MM.1S (cell line): ENCODE measurements around the gene ANXA4.
"Not testable (repeated sequence)": the region's sequence is repeated elsewhere in the genome, so short reads cannot be mapped to it uniquely, and the experiment has no call there.

ENCODE experiments used
- DNase-seq: peaks from one replicate; pipeline ENCODE4 v3.0.0-alpha.2; 2015
- H2AFZ ChIP-seq: fragments of 300-600 bp; sonication (generic); 2 replicates; pipeline ENCODE4 v1.6.0; 2016; ENCODE audit warnings: antibody characterized with exemption, low read length
- H3F3A ChIP-seq: fragments of 300-600 bp; sonication (generic); 2 replicates; pipeline ENCODE4 v1.6.1; 2016; ENCODE audit warnings: mild to moderate bottlenecking, antibody characterized with exemption, low read length, moderate library complexity, mixed read lengths; ENCODE audit not compliant: insufficient read depth
- H3K27ac ChIP-seq: fragments of 300-600 bp; sonication (generic); 2 replicates; pipeline ENCODE4 v1.5.1; 2016; ENCODE audit warnings: mild to moderate bottlenecking, low read length
- H3K27me3 ChIP-seq: fragments of 300-600 bp; sonication (generic); replicated peaks from 2 replicates; pipeline ENCODE4 v1.6.0; 2016; ENCODE audit warnings: low read length; ENCODE audit not compliant: insufficient read depth
- H3K36me3 ChIP-seq: fragments of 300-600 bp; sonication (generic); replicated peaks from 2 replicates; pipeline ENCODE4 v1.6.1; 2016; ENCODE audit warnings: mild to moderate bottlenecking, low read length, mixed read lengths; ENCODE audit not compliant: insufficient read depth
- H3K4me1 ChIP-seq: fragments of 300-600 bp; sonication (generic); 2 replicates; pipeline ENCODE4 v1.6.1; 2016; ENCODE audit warnings: low read length, mixed read lengths
- H3K4me2 ChIP-seq: fragments of 300-600 bp; sonication (generic); 2 replicates; pipeline ENCODE4 v1.6.0; 2016; ENCODE audit warnings: low read depth, low read length
- H3K4me3 ChIP-seq: fragments of 300-600 bp; sonication (generic); 2 replicates; pipeline ENCODE4 v1.5.1; 2016; ENCODE audit warnings: low read length, mixed read lengths
- H3K79me2 ChIP-seq: fragments of 300-600 bp; sonication (generic); 2 replicates; pipeline ENCODE4 v1.6.1; 2016; ENCODE audit warnings: mixed run types, low read length, mixed read lengths
- H3K9ac ChIP-seq: fragments of 300-600 bp; sonication (generic); 2 replicates; pipeline ENCODE4 v1.6.1; 2016; ENCODE audit warnings: low read length, mixed read lengths
- H3K9me2 ChIP-seq: fragments of 300-600 bp; sonication (generic); replicated peaks from 2 replicates; pipeline ENCODE4 v1.6.1; 2016; ENCODE audit warnings: mild to moderate bottlenecking, low read length, mixed read lengths; ENCODE audit not compliant: insufficient read depth
- H3K9me3 ChIP-seq: fragments of 300-600 bp; sonication (generic); replicated peaks from 2 replicates; pipeline ENCODE4 v1.6.1; 2016; ENCODE audit warnings: mild to moderate bottlenecking, low read length, mixed read lengths; ENCODE audit not compliant: insufficient read depth
- H4K20me1 ChIP-seq: fragments of 300-600 bp; sonication (generic); 2 replicates; pipeline ENCODE4 v1.6.1; 2016; ENCODE audit warnings: mild to moderate bottlenecking, low read length, moderate library complexity, mixed read lengths; ENCODE audit not compliant: insufficient read depth
- CTCF ChIP-seq: fragments of 300-600 bp; sonication (generic); IDR thresholded peaks from 2 replicates; pipeline ENCODE4 v1.5.1; 2016; ENCODE audit warnings: antibody characterized with exemption, low read length, mixed read lengths
- EZH2 ChIP-seq: fragments of 300-600 bp; sonication (generic); optimal IDR thresholded peaks from 2 replicates; pipeline ENCODE3; 2017; ENCODE audit warnings: low read depth, mild to moderate bottlenecking, antibody characterized with exemption, low read length, mixed read lengths
- EZH2phosphoT487 ChIP-seq: fragments of 300-600 bp; sonication (generic); IDR thresholded peaks from 2 replicates; pipeline ENCODE4 v1.6.1; 2018; ENCODE audit warnings: antibody characterized with exemption, low read length

The ANXA4 gene

GRCh38 chr2:69755862-69756467 is 14.0 kb downstream of the ANXA4 start:
- Histone ChIP-seq H3K79me2 (no peaks in the 10 kb centered on the region), H3K9me3 (no peaks in the 10 kb centered on the region), H3K4me2 (no peak overlapping the region), H3K27ac (no peak overlapping the region), H3K4me1 (no peaks in the 10 kb centered on the region), H4K20me1 (no peaks in the 10 kb centered on the region), H3K9me2 (no peaks in the 10 kb centered on the region), H3K4me3 (no peak overlapping the region), H3F3A (no peaks in the 10 kb centered on the region), H3K27me3 (no peaks in the 10 kb centered on the region), H3K9ac (no peak overlapping the region), H3K36me3 (no peaks in the 10 kb centered on the region), H2AFZ (no peak overlapping the region)
- DNase-seq, result no peak
- no peak for TF ChIP-seq EZH2
- TF ChIP-seq EZH2phosphoT487, result no peak
- TF ChIP-seq CTCF, result no peak

- TF ChIP-seq CTCF (no peak), EZH2phosphoT487 (no peak), EZH2 (no peak)
- no peak overlapping the region for H3K27ac ChIP-seq
- no peak overlapping the region for H3K4me3 ChIP-seq
- no peak overlapping the region for H3K4me2 ChIP-seq
- H3F3A ChIP-seq, result no peaks in the 10 kb centered on the region
- DNase-seq, result no peak
- H3K9ac ChIP-seq, result no peak overlapping the region
- H3K9me2 ChIP-seq, result no peaks in the 10 kb centered on the region
- H3K79me2 ChIP-seq, result no peaks in the 10 kb centered on the region
- no peaks in the 10 kb centered on the region for H4K20me1 ChIP-seq
- no peak overlapping the region for H2AFZ ChIP-seq
- H3K36me3 ChIP-seq, result no peaks in the 10 kb centered on the region
- peaks cover 26% of the 10 kb centered on the region for H3K4me1 ChIP-seq
- H3K9me3 ChIP-seq, result no peaks in the 10 kb centered on the region
- H3K27me3 ChIP-seq, result no peaks in the 10 kb centered on the region
These were observed 20.1 kb downstream of the ANXA4 start for GRCh38 chr2:69762025-69762424.

GRCh38 chr2:69762513-69763494 is 20.9 kb downstream of the ANXA4 start:
- H4K20me1 ChIP-seq, result no peaks in the 10 kb centered on the region
- H3K4me3 ChIP-seq, result no peak overlapping the region
- H3K36me3 ChIP-seq, result no peaks in the 10 kb centered on the region
- no peaks in the 10 kb centered on the region for H3K9me2 ChIP-seq
- no peak overlapping the region for H3K9ac ChIP-seq
- H3F3A ChIP-seq, result no peaks in the 10 kb centered on the region
- TF ChIP-seq EZH2phosphoT487, result no peak
- TF ChIP-seq EZH2, result no peak
- no peak for TF ChIP-seq CTCF
- no peak overlapping the region for H3K27ac ChIP-seq
- H3K4me1 ChIP-seq, result peaks cover 32% of the 10 kb centered on the region
- no peak overlapping the region for H2AFZ ChIP-seq
- no peak overlapping the region for H3K4me2 ChIP-seq
- H3K9me3 ChIP-seq, result no peaks in the 10 kb centered on the region
- H3K79me2 ChIP-seq, result no peaks in the 10 kb centered on the region
- DNase-seq, result no peak
- no peaks in the 10 kb centered on the region for H3K27me3 ChIP-seq

- H3K9me2 ChIP-seq, H3K27ac ChIP-seq, H3K27me3 ChIP-seq, H4K20me1 ChIP-seq, H3K9me3 ChIP-seq, DNase-seq, H3K4me3 ChIP-seq, H3K9ac ChIP-seq, H3K79me2 ChIP-seq, H3K4me2 ChIP-seq, H3F3A ChIP-seq, H2AFZ ChIP-seq, H3K36me3 ChIP-seq: not testable (repeated sequence)
- H3K4me1 ChIP-seq, result peaks cover 32% of the 10 kb centered on the region
These were observed 21.9 kb downstream of the ANXA4 start for GRCh38 chr2:69763831-69764230.
